B cell (primary cell): ENCODE measurements around the gene XNDC1N. TPM values are rescaled to one million over a fixed set of nuclear protein-coding genes. Genes with fewer than 3 reads are reported as not detected.

Experiments
- ATAC-seq: fragments of 200-7000 bp; cut with Tn5 transposase; one replicate; pipeline ENCODE4 v1.10.0; 2021; ENCODE audit warnings: low read depth, mild to moderate bottlenecking, moderate number of reproducible peaks, moderate library complexity
- CTCF ChIA-PET: fragments of 350-600 bp; sonication (Branson Sonifier 250); formaldehyde crosslinking; loops from one replicate; lab custom pipeline; 2021; ENCODE audit warnings: antibody characterized with exemption, inconsistent platforms; lab: Charles Lee
- POLR2A ChIA-PET: fragments of 350-600 bp; sonication (Branson Sonifier 250); formaldehyde crosslinking; loops from one replicate; lab custom pipeline; 2021; ENCODE audit warnings: antibody characterized with exemption; lab: Charles Lee
- DNase-seq: peaks from one replicate; pipeline ENCODE4 v3.0.0; 2013
- H2AFZ ChIP-seq: 2 replicates; pipeline ENCODE4 v1.6.1; 2012; ENCODE audit warnings: mild to moderate bottlenecking, low read depth, low read length; ENCODE audit not compliant: insufficient read depth, poor library complexity, severe bottlenecking
- H3K27ac ChIP-seq, 2 donors: 1 replicate in 1 of 2; 2 replicates in 1 of 2; pipeline ENCODE4 v1.5.1; 2012 to 2013; ENCODE audit warnings: low read length in 2 of 2, mild to moderate bottlenecking in 2 of 2, moderate library complexity in 1 of 2
- H3K27me3 ChIP-seq, 4 experiments: fragments of 200-600 bp in 1 of 4; sonication (generic) in 1 of 4; replicated peaks in 1 of 4; 1 replicate in 2 of 4; 2 replicates in 2 of 4; pipeline versions ENCODE4 v1.6.1 to v1.7.0; 2013 to 2016; ENCODE audit warnings: low read length in 3 of 4, mild to moderate bottlenecking in 2 of 4, mixed read lengths in 1 of 4, moderate library complexity in 1 of 4; ENCODE audit not compliant: insufficient read depth in 4 of 4, control insufficient read depth in 3 of 4; ENCODE audit errors: control extremely low read depth in 1 of 4
- H3K36me3 ChIP-seq, 2 experiments: replicated peaks in 1 of 2; 1 replicate in 1 of 2; 2 replicates in 1 of 2; pipeline versions ENCODE4 v1.6.1 to v1.7.1; 2013; ENCODE audit warnings: low read length in 1 of 2; ENCODE audit not compliant: insufficient read depth in 2 of 2, control insufficient read depth in 1 of 2; ENCODE audit errors: control extremely low read depth in 1 of 2, extremely low read depth in 1 of 2
- H3K4me1 ChIP-seq, 2 donors: fragments of 200-600 bp in 1 of 2; sonication (generic) in 1 of 2; 1 replicate in 1 of 2; 2 replicates in 1 of 2; pipeline versions ENCODE4 v1.5.1 to v1.6.1; 2013 to 2017; ENCODE audit warnings: low read length in 2 of 2; ENCODE audit not compliant: control insufficient read depth in 2 of 2, insufficient read depth in 2 of 2
- H3K4me2 ChIP-seq: replicated peaks from 2 replicates; pipeline ENCODE3; 2012; ENCODE audit warnings: mild to moderate bottlenecking, low read depth, low read length; ENCODE audit not compliant: poor library complexity, severe bottlenecking
- H3K4me3 ChIP-seq, 5 experiments: fragments of 200-600 bp in 1 of 5; sonication (generic) in 1 of 5; 1 replicate in 3 of 5; 2 replicates in 2 of 5; pipeline versions ENCODE4 v1.5.1 to v1.7.0; 2011 to 2016; ENCODE audit warnings: low read length in 4 of 5, mild to moderate bottlenecking in 4 of 5, low read depth in 2 of 5, control low read depth in 1 of 5, moderate library complexity in 1 of 5; ENCODE audit not compliant: insufficient read depth in 1 of 5; ENCODE audit errors: control extremely low read depth in 1 of 5, extremely low read depth in 1 of 5
- H3K79me2 ChIP-seq: fragments of 200-600 bp; sonication (generic); one replicate; pipeline ENCODE4 v1.6.0; 2016; ENCODE audit warnings: low read length; ENCODE audit not compliant: control insufficient read depth, insufficient read depth
- H3K9ac ChIP-seq: fragments of 200-600 bp; sonication (generic); 2 replicates; pipeline ENCODE4 v1.6.1; 2017; ENCODE audit warnings: mild to moderate bottlenecking, low read length, moderate library complexity
- H3K9me3 ChIP-seq, 3 donors: one replicate each; pipeline versions ENCODE4 v1.6.1 to v1.7.1; 2013; ENCODE audit warnings: low read length in 2 of 3; ENCODE audit not compliant: control insufficient read depth in 2 of 3, insufficient read depth in 1 of 3; ENCODE audit errors: control extremely low read depth in 1 of 3
- H4K20me1 ChIP-seq: 2 replicates; pipeline ENCODE4 v1.6.0; 2012; ENCODE audit warnings: mild to moderate bottlenecking, low read length; ENCODE audit not compliant: insufficient read depth, control insufficient read depth, poor library complexity, severe bottlenecking
- H3K27ac Mint-ChIP-seq: one replicate; pipeline ENCODE4 v1.8.0; 2021; ENCODE audit warnings: mixed read lengths
- H3K27me3 Mint-ChIP-seq: one replicate; pipeline ENCODE4 v1.8.0; 2021; ENCODE audit warnings: mixed read lengths
- H3K4me1 Mint-ChIP-seq: one replicate; pipeline ENCODE4 v1.8.0; 2021; ENCODE audit warnings: mixed read lengths
- H3K4me3 Mint-ChIP-seq: one replicate; pipeline ENCODE4 v1.8.0; 2021; ENCODE audit warnings: mixed read lengths
- H3K9me3 Mint-ChIP-seq: one replicate; pipeline ENCODE4 v1.8.0; 2022; ENCODE audit warnings: mixed read lengths; ENCODE audit not compliant: insufficient read depth
- CTCF ChIP-seq: fragments of 200-600 bp; IDR thresholded peaks from one replicate; pipeline ENCODE4 v1.8.0; 2022; ENCODE audit warnings: antibody characterized with exemption, mild to moderate bottlenecking
- EZH2 ChIP-seq: IDR thresholded peaks from 2 replicates; pipeline ENCODE4 v1.6.1; 2012; ENCODE audit warnings: borderline replicate concordance, low read depth, mild to moderate bottlenecking, moderate library complexity, low read length; ENCODE audit not compliant: insufficient read depth, poor library complexity, severe bottlenecking
- WGBS: methylation state at CpG from one replicate; pipeline ENCODE4 v1.1.5; 2013; ENCODE audit warnings: missing lambda C conversion rate; ENCODE audit not compliant: insufficient coverage; 5-methylcytosine and 5-hydroxymethylcytosine counted together
- intact Hi-C: fragments of 100-400 bp; cut with micrococcal nuclease; formaldehyde crosslinking; loops from one replicate; pipeline ENCODE4 v1.10.0; 2022
- polyA plus RNA-seq: library from polyadenylated mRNA; depleted of rRNA; stranded (reverse); fragments of >200 nt; gene quantifications from 2 replicates; pipeline ENCODE4 v1.2.3, GENCODE V29; 2012
- total RNA-seq, 2 donors: library from RNA; stranded (reverse); fragments of 120-200 nt in 1 of 2; gene quantifications; 1 replicate in 1 of 2; 2 replicates in 1 of 2; pipeline versions ENCODE4 v1.2.3 to v1.2.4, GENCODE V29; 2013 to 2022

Gene XNDC1N
- total and polyA plus RNA-seq, 2 donors (not counting 1 experiment from before 2014, with no cell fraction given), result 5.8 to 34.2 TPM

GRCh38 chr11:71955898-71956456 lies 27.6 kb upstream of the XNDC1N start:
- POLR2A ChIA-PET, result no interaction called here

More at GRCh38 chr11:71955898-71956456, 27.6 kb upstream of the XNDC1N start:
- Mint-ChIP-seq H3K27me3 (no peaks in the 10 kb centered on the region), H3K4me1 (peaks cover 12% of the 10 kb centered on the region), H3K4me3 (no peak overlapping the region), H3K9me3 (no peaks in the 10 kb centered on the region), H3K27ac (no peak overlapping the region)
- H3K27ac ChIP-seq, result no peak overlapping the region
- ATAC-seq (no peak), DNase-seq (no peak)
- no peak overlapping the region for H3K4me3 ChIP-seq
- H3K4me2 ChIP-seq, result no peak overlapping the region
- intact Hi-C loops, result no loop called here
- no peak overlapping the region for H2AFZ ChIP-seq
- H3K36me3 ChIP-seq, result peaks cover 0 to 15% of the 10 kb centered on the region in 2 experiments
- CTCF ChIA-PET, result no interaction called here
- H3K27me3 ChIP-seq, result no peaks in the 10 kb centered on the region
- H3K4me1 ChIP-seq, result no peaks in the 10 kb centered on the region
- no peak overlapping the region for H3K9ac ChIP-seq
- WGBS, result no CpG with 5 or more reads among the region's 3 CpGs
- no peaks in the 10 kb centered on the region for H3K9me3 ChIP-seq
- TF ChIP-seq EZH2 (no peak), CTCF (no peak)
- peaks cover 22% of the 10 kb centered on the region for H3K79me2 ChIP-seq
- H4K20me1 ChIP-seq, result peaks cover 32% of the 10 kb centered on the region
